Neural progenitor cell (in vitro differentiated cells): ENCODE results near the gene TSSC4.

ENCODE experiments used
- CTCF ChIP-seq: fragments of 200-600 bp; sonication (generic); IDR thresholded peaks from 2 replicates; pipeline ENCODE4 v1.5.1; 2017; ENCODE audit warnings: antibody characterized with exemption, mild to moderate bottlenecking
- EZH2 ChIP-seq: fragments of 200-600 bp; sonication (generic); IDR thresholded peaks from 2 replicates; pipeline ENCODE4 v1.6.1; 2017; ENCODE audit warnings: antibody characterized with exemption, mild to moderate bottlenecking, moderate library complexity

- no peak for TF ChIP-seq EZH2
- no peak for TF ChIP-seq CTCF
These were observed 2.5 kb downstream of the TSSC4 start for GRCh38 chr11:2402890-2403645.
